ENCODE data around the gene SYT3.

- TF ChIP-seq POLR2AphosphoS5 (IDR thresholded peaks at IDR 0.05; ENCODE audit: low read depth) (no peak), SPI1 (IDR thresholded peaks at IDR 0.05; ENCODE audit: borderline replicate concordance, low read depth) (no peak)
These were observed 58.6 kb downstream of the SYT3 start for GRCh38 chr19:50580970-50581634.

Data from HL-60 (cell line).